Activated CD8-positive, alpha-beta T cell treated with anti-CD3 and anti-CD28 coated beads for 36 hours (primary cell): Measurements from ENCODE around the gene DKK3. TPM values are rescaled to one million over a fixed set of nuclear protein-coding genes. Genes with fewer than 3 reads are reported as not detected.

ENCODE experiments used
- ATAC-seq: fragments of 200-7000 bp; cut with Tn5 transposase; one replicate; pipeline ENCODE4 v1.10.0; 2021; ENCODE audit warnings: mild to moderate bottlenecking, moderate library complexity
- CTCF ChIA-PET: fragments of 350-600 bp; sonication (Branson Sonifier 250); formaldehyde crosslinking; loops from one replicate; lab custom pipeline; 2021; ENCODE audit warnings: antibody characterized with exemption; lab: Charles Lee
- POLR2A ChIA-PET: fragments of 350-600 bp; sonication (Branson Sonifier 250); formaldehyde crosslinking; loops from one replicate; lab custom pipeline; 2021; ENCODE audit warnings: antibody characterized with exemption; lab: Charles Lee
- DNase-seq: peaks from one replicate; pipeline ENCODE4 v3.0.0-alpha.2; 2020
- H3K27ac Mint-ChIP-seq: one replicate; pipeline ENCODE4 v1.8.0; 2021; ENCODE audit warnings: mild to moderate bottlenecking, mixed read lengths
- H3K27me3 Mint-ChIP-seq: one replicate; pipeline ENCODE4 v1.8.0; 2021; ENCODE audit warnings: mixed read lengths
- H3K36me3 Mint-ChIP-seq: one replicate; pipeline ENCODE4 v1.8.0; 2021; ENCODE audit warnings: low read depth, mixed read lengths
- H3K4me1 Mint-ChIP-seq: one replicate; pipeline ENCODE4 v1.8.0; 2021; ENCODE audit warnings: low read depth, mixed read lengths
- H3K4me3 Mint-ChIP-seq: one replicate; pipeline ENCODE4 v1.8.0; 2021; ENCODE audit warnings: mild to moderate bottlenecking, moderate library complexity, mixed read lengths
- H3K9me3 Mint-ChIP-seq: one replicate; pipeline ENCODE4 v1.8.0; 2021; ENCODE audit warnings: mixed read lengths
- CTCF ChIP-seq: fragments of 200-600 bp; IDR thresholded peaks from one replicate; pipeline ENCODE4 v1.8.0; 2022; ENCODE audit warnings: antibody characterized with exemption, mild to moderate bottlenecking
- intact Hi-C: fragments of 100-400 bp; cut with micrococcal nuclease; formaldehyde crosslinking; loops from one replicate; pipeline ENCODE4 v1.10.0; 2022
- total RNA-seq, 2 experiments: library from RNA; stranded (reverse); gene quantifications; one replicate each; pipeline ENCODE4 v1.2.3, GENCODE V29; 2021

Gene DKK3
- total RNA-seq, 2 experiments from 2014 or later = not detected

DNA sequence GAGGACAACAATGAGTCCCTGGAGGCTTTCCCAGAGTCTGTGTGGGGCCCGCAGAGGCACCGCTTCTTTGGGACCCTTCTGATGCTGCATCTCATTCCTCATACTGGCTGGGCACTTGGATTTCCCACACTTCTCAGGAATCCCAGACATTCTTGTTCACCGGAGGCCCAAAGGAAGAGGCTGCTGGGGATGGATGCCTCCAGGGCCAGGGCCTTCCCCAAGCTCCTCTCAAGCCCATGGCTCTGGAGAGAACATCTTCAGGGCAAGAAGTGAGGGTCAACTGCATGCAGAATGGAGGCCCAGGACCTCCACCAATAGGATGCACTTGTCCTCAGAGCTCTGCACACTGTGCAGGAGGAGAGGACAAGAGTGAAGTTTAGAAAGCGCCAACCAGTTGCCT lies 34.6 kb downstream of the DKK3 start:
- H3K4me1 Mint-ChIP-seq = peaks cover 4% of the 10 kb centered on the region
- ChIA-PET POLR2A (no interaction called here), CTCF (no interaction called here)
- no peaks in the 10 kb centered on the region for H3K36me3 Mint-ChIP-seq
- intact Hi-C loops = no loop called here
- H3K9me3 Mint-ChIP-seq = no peaks in the 10 kb centered on the region
- no peak for DNase-seq
- ATAC-seq = no peak
- no peak overlapping the region for H3K27ac Mint-ChIP-seq
- H3K4me3 Mint-ChIP-seq = no peak overlapping the region
- no peaks in the 10 kb centered on the region for H3K27me3 Mint-ChIP-seq
- no peak for TF ChIP-seq CTCF

- TF ChIP-seq CTCF = no peak
- H3K4me3 Mint-ChIP-seq = no peak overlapping the region
- peaks cover 4% of the 10 kb centered on the region for H3K4me1 Mint-ChIP-seq
- intact Hi-C loops = no loop called here
- ChIA-PET POLR2A (no interaction called here), CTCF (no interaction called here)
- no peaks in the 10 kb centered on the region for H3K27me3 Mint-ChIP-seq
- DNase-seq = no peak
- no peaks in the 10 kb centered on the region for H3K36me3 Mint-ChIP-seq
- H3K27ac Mint-ChIP-seq = no peak overlapping the region
- no peak for ATAC-seq
- H3K9me3 Mint-ChIP-seq = no peaks in the 10 kb centered on the region
Measured at GRCh38 chr11:11973361-11973800, 35.0 kb downstream of the DKK3 start.

- H3K36me3 Mint-ChIP-seq = no peaks in the 10 kb centered on the region
- POLR2A ChIA-PET = no interaction called here
- DNase-seq (no peak), ATAC-seq (no peak)
- peaks cover 4% of the 10 kb centered on the region for H3K4me1 Mint-ChIP-seq
- H3K4me3 Mint-ChIP-seq = no peak overlapping the region
- intact Hi-C loops = no loop called here
- H3K9me3 Mint-ChIP-seq = no peaks in the 10 kb centered on the region
- H3K27ac Mint-ChIP-seq = no peak overlapping the region
- H3K27me3 Mint-ChIP-seq = no peaks in the 10 kb centered on the region
- TF ChIP-seq CTCF = no peak
- CTCF ChIA-PET = interaction anchor here (0.9 to 1.3 kb wide), 3 partner anchors 8 to 72 kb away, joined by 3 to 4 read pairs (median 3); no protein-coding TSS in a partner anchor
Measured at GRCh38 chr11:11972730-11973341, 35.6 kb downstream of the DKK3 start.

- no peaks in the 10 kb centered on the region for H3K27me3 Mint-ChIP-seq
- no peaks in the 10 kb centered on the region for H3K36me3 Mint-ChIP-seq
- ATAC-seq = no peak
- no peak overlapping the region for H3K4me3 Mint-ChIP-seq
- intact Hi-C loops = no loop called here
- CTCF ChIA-PET = interaction anchor here (0.9 to 1.3 kb wide), 3 partner anchors 9 to 72 kb away, joined by 3 to 4 read pairs (median 3); no protein-coding TSS in a partner anchor
- POLR2A ChIA-PET = no interaction called here
- no peak for DNase-seq
- no peak overlapping the region for H3K27ac Mint-ChIP-seq
- TF ChIP-seq CTCF = no peak
- H3K4me1 Mint-ChIP-seq = peaks cover 4% of the 10 kb centered on the region
- no peaks in the 10 kb centered on the region for H3K9me3 Mint-ChIP-seq
Measured at GRCh38 chr11:11971906-11972547, 36.4 kb downstream of the DKK3 start.

- H3K36me3 Mint-ChIP-seq = no peaks in the 10 kb centered on the region
- ATAC-seq (no peak), DNase-seq (no peak)
- no peaks in the 10 kb centered on the region for H3K27me3 Mint-ChIP-seq
- TF ChIP-seq CTCF = no peak
- ChIA-PET CTCF (no interaction called here), POLR2A (no interaction called here)
- intact Hi-C loops = no loop called here
- H3K9me3 Mint-ChIP-seq = no peaks in the 10 kb centered on the region
- H3K4me1 Mint-ChIP-seq = peaks cover 7% of the 10 kb centered on the region
- H3K27ac Mint-ChIP-seq = no peak overlapping the region
- no peak overlapping the region for H3K4me3 Mint-ChIP-seq
Measured at GRCh38 chr11:11970556-11970955, 37.9 kb downstream of the DKK3 start.
